HepG2 (cell line): ENCODE data around the gene S1PR2. TPM values are rescaled to one million over a fixed set of nuclear protein-coding genes. Genes with fewer than 3 reads are reported as not detected.

ENCODE experiments used
- CHCHD3 ChIP-seq: sonication (generic); formaldehyde crosslinking; IDR thresholded peaks from 2 replicates; pipeline ENCODE4 v1.8.0; 2022; ENCODE audit warnings: mild to moderate bottlenecking, missing genetic modification reagents, moderate library complexity
- CREM ChIP-seq, 2 experiments: sonication (generic) in 1 of 2; formaldehyde crosslinking in 1 of 2; IDR thresholded peaks; 2 replicates each; pipeline versions ENCODE4 v1.4.0 to v1.6.1; 2016 to 2020; ENCODE audit warnings: antibody characterized with exemption in 1 of 2, mild to moderate bottlenecking in 1 of 2, missing genetic modification reagents in 1 of 2
- ELF1 ChIP-seq: sonication (generic); formaldehyde crosslinking; IDR thresholded peaks from 2 replicates; pipeline ENCODE4 v1.4.0; 2020; ENCODE audit warnings: missing genetic modification reagents
- HNF1B ChIP-seq: sonication (generic); formaldehyde crosslinking; IDR thresholded peaks from 2 replicates; pipeline ENCODE4 v1.5.1; 2020; ENCODE audit warnings: mild to moderate bottlenecking, moderate library complexity, missing genetic modification reagents
- JUND ChIP-seq: sonication (generic); formaldehyde crosslinking; IDR thresholded peaks from 2 replicates; pipeline ENCODE4 v1.8.0; 2022; ENCODE audit warnings: mild to moderate bottlenecking, missing genetic modification reagents
- KDM6A ChIP-seq: IDR thresholded peaks from 2 replicates; pipeline ENCODE4 v1.6.1; 2016; ENCODE audit warnings: low read depth
- MAZ ChIP-seq, 2 experiments: sonication (generic) in 1 of 2; formaldehyde crosslinking in 1 of 2; IDR thresholded peaks; 2 replicates each; pipeline versions ENCODE4 v1.5.0 to v1.6.1; 2012 to 2020; ENCODE audit warnings: low read depth in 2 of 2, mild to moderate bottlenecking in 2 of 2, borderline replicate concordance in 1 of 2, improper control_type of control experiment in 1 of 2, low read length in 1 of 2, missing genetic modification reagents in 1 of 2, moderate library complexity in 1 of 2
- MEF2D ChIP-seq: sonication (generic); formaldehyde crosslinking; IDR thresholded peaks from 2 replicates; pipeline ENCODE4 v1.5.1; 2020; ENCODE audit warnings: mild to moderate bottlenecking, missing genetic modification reagents
- NR2F1 ChIP-seq, 2 experiments: fragments of 450-650 bp in 1 of 2; formaldehyde crosslinking in 1 of 2; IDR thresholded peaks; 2 replicates each; pipeline versions ENCODE4 v1.5.0 to v1.6.1; 2016 to 2020; ENCODE audit warnings: mild to moderate bottlenecking in 1 of 2, missing compliant biosample characterization in 1 of 2, missing genetic modification reagents in 1 of 2, moderate library complexity in 1 of 2
- PHF21A ChIP-seq: sonication (generic); formaldehyde crosslinking; IDR thresholded peaks from 2 replicates; pipeline ENCODE4 v1.5.0; 2020; ENCODE audit warnings: mild to moderate bottlenecking, missing genetic modification reagents
- RBM22 ChIP-seq: fragments of 200-400 bp; formaldehyde crosslinking; optimal IDR thresholded peaks from 2 replicates; pipeline ENCODE3; 2017; ENCODE audit warnings: mild to moderate bottlenecking, low read length, moderate library complexity
- RFX1 ChIP-seq: fragments of 450-650 bp; IDR thresholded peaks from 2 replicates; pipeline ENCODE4 v1.6.1; 2017
- SOX13 ChIP-seq, 3 experiments: fragments of 450-650 bp in 1 of 3; sonication (generic) in 1 of 3; formaldehyde crosslinking in 1 of 3; IDR thresholded peaks in 2 of 3; conservative IDR thresholded peaks in 1 of 3; 2 replicates each; pipeline versions ENCODE4 v1.5.0 to v1.6.1; 2016 to 2020; ENCODE audit warnings: antibody characterized with exemption in 1 of 3, mild to moderate bottlenecking in 1 of 3, missing compliant biosample characterization in 1 of 3, missing genetic modification reagents in 1 of 3, moderate library complexity in 1 of 3
- SRSF4 ChIP-seq: fragments of 200-400 bp; formaldehyde crosslinking; IDR thresholded peaks from one replicate; pipeline ENCODE4 v1.6.1; 2018; ENCODE audit warnings: mild to moderate bottlenecking, low read depth, low read length, moderate library complexity; ENCODE audit not compliant: poor library complexity, severe bottlenecking
- ZBTB49 ChIP-seq: sonication (generic); formaldehyde crosslinking; IDR thresholded peaks from 2 replicates; pipeline ENCODE4 v1.4.0; 2020; ENCODE audit warnings: missing genetic modification reagents, borderline replicate concordance
- ZNF484 ChIP-seq: sonication (generic); formaldehyde crosslinking; IDR thresholded peaks from 2 replicates; pipeline ENCODE4 v1.5.1; 2020; ENCODE audit warnings: mild to moderate bottlenecking, low read depth, missing genetic modification reagents, borderline replicate concordance
- ZNF546 ChIP-seq: sonication (generic); formaldehyde crosslinking; conservative IDR thresholded peaks from 2 replicates; pipeline ENCODE4 v1.8.1; 2023; ENCODE audit warnings: mild to moderate bottlenecking, missing genetic modification reagents
- ZNF557 ChIP-seq: sonication (generic); formaldehyde crosslinking; IDR thresholded peaks from 2 replicates; pipeline ENCODE4 v1.4.0; 2020; ENCODE audit warnings: missing genetic modification reagents
- ZNF776 ChIP-seq: sonication (generic); formaldehyde crosslinking; IDR thresholded peaks from 2 replicates; pipeline ENCODE4 v1.4.0; 2020; ENCODE audit warnings: mild to moderate bottlenecking, missing genetic modification reagents
- ZXDC ChIP-seq: sonication (generic); formaldehyde crosslinking; IDR thresholded peaks from 2 replicates; pipeline ENCODE4 v1.5.0; 2020; ENCODE audit warnings: mild to moderate bottlenecking, missing genetic modification reagents
- polyA plus RNA-seq, 8 experiments: library from polyadenylated mRNA; depleted of rRNA in 3 of 8; stranded (reverse) in 7 of 8; unstranded in 1 of 8; fragments of >200 nt; fragmentation: Illumina TruSeq in 4 of 8; extraction: Trizol in 4 of 8; gene quantifications; 2 replicates each; pipeline versions ENCODE4 v1.2.1 to v1.2.3, GENCODE V29; 2011 to 2016; ENCODE audit warnings: low read depth in 4 of 8, missing spikeins in 1 of 8, mixed read lengths in 1 of 8; ENCODE audit not compliant: insufficient read depth in 1 of 8
- total RNA-seq, 5 experiments: library from RNA; depleted of rRNA; stranded (reverse); fragments of >200 nt; fragmentation: Illumina TruSeq; extraction: Trizol; gene quantifications; 2 replicates each; pipeline ENCODE4 v1.2.3, GENCODE V29; 2016; ENCODE audit warnings: low read depth in 1 of 5

The S1PR2 gene
- total and polyA plus RNA-seq, 2 of the 13 experiments (the other 11 are each of a cell fraction or from before 2014, with no cell fraction given) = 0.91 to 1.3 TPM

- TF ChIP-seq ZBTB49 (CRISPR knock-in tag) (no peak), CHCHD3 (CRISPR knock-in tag) (peak; percentile 87; the same call in 1 of the 2 replicates), KDM6A (CRISPR knock-in tag) (no peak; the same call in 1 of the 2 replicates), ZNF546 (CRISPR knock-in tag) (0 out of 2 replicates have a peak, but pooled peaks have one; percentile 50), SOX13 (IDR thresholded peaks at IDR 0.05) (no peak; the same call in 1 of the 2 replicates), SOX13 (CRISPR knock-in tag; conservative IDR thresholded peaks at IDR 0.05 in 1 of 2, IDR thresholded peaks at IDR 0.05 in 1 of 2) (peak in 1 of 2 experiments; percentile 28; a peak in 2 of 4 replicates), ZNF557 (no peak), NR2F1 (CRISPR knock-in tag; IDR thresholded peaks at IDR 0.05) (peak; percentile 96 to 98), CREM (IDR thresholded peaks at IDR 0.05) (peak; percentile 96), CREM (CRISPR knock-in tag; IDR thresholded peaks at IDR 0.05) (peak; percentile 93), ZNF484 (no peak), ZXDC (CRISPR knock-in tag) (peak; percentile 41; the same call in 1 of the 2 replicates), RFX1 (no peak), RBM22 (peak; percentile 44), SRSF4 (no peak), MEF2D (CRISPR knock-in tag) (no peak), JUND (peak; percentile 69; the same call in 1 of the 2 replicates), HNF1B (CRISPR knock-in tag) (peak; percentile 57), PHF21A (CRISPR knock-in tag) (peak; percentile 68; the same call in 1 of the 2 replicates), ELF1 (CRISPR knock-in tag) (peak; percentile 79), MAZ (IDR thresholded peaks at IDR 0.05; ENCODE audit: borderline replicate concordance, low read depth, low read length) (0 out of 2 replicates have a peak, but pooled peaks have one; percentile 26), MAZ (CRISPR knock-in tag; IDR thresholded peaks at IDR 0.05; ENCODE audit: low read depth) (peak; percentile 89), ZNF776 (CRISPR knock-in tag) (no peak; the same call in 1 of the 2 replicates)
These were observed 20.9 kb upstream of the S1PR2 start, which contains the start of gene MRPL4 (continued) for GRCh38 chr19:10251792-10252694.
